ENCODE data around the gene LPP. TPM values are rescaled to one million over a fixed set of nuclear protein-coding genes. Genes with fewer than 3 reads are reported as not detected.

The LPP gene
- polyA plus RNA-seq, 1 experiment: 60.0 TPM

- Histone ChIP-seq H3K4me3 (ENCODE audit: low read depth, low read length) (no peak overlapping the region), H3K27me3 (ENCODE audit: control insufficient read depth, insufficient read depth, low read length) (no peaks in the 10 kb centered on the region), H3K36me3 (ENCODE audit: control insufficient read depth, insufficient read depth, low read length) (peaks cover 1% of the 10 kb centered on the region; the same call in 1 of the 2 replicates)
- CTCF ChIA-PET: interaction anchor here (1.3 kb wide), 1 partner anchor 11 kb away, joined by 3 read pairs; no protein-coding TSS in a partner anchor
- no peak for TF ChIP-seq CTCF (IDR thresholded peaks at IDR 0.05; ENCODE audit: insufficient read depth, low read depth, low read length)
- DNase-seq (ENCODE audit: low read depth): no peak
- POLR2A ChIA-PET: no interaction called here
Measured at GRCh38 chr3:188832961-188833721, 679.2 kb downstream of the LPP start.

DNA sequence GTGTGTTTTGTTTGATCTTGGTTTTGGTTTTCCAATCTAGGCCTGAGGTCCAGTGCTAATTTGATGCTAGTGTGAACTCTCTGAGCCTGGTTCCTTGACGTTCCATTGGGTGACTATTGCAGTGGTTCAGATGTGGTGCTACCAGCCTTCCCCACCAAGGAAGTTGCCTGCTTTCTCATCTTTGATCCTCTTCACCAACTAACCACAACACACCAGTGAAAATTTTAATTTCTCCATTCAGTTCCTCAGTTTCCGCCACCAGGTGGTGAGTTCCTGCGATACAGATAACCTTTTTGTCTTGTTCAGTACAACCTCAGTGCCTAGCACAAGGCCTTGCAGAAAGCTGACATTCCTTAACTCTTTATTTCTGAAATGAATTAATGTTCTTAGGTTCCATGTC, 680.4 kb downstream of the LPP start:
- ChIA-PET CTCF (interaction anchor here (1.3 kb wide), 1 partner anchor 121 kb away, joined by 3 read pairs; no protein-coding TSS in a partner anchor), POLR2A (no interaction called here)
- TF ChIP-seq CTCF (IDR thresholded peaks at IDR 0.05; ENCODE audit: insufficient read depth, low read depth, low read length): no peak
- no peaks in the 10 kb centered on the region for H3K27me3 ChIP-seq (ENCODE audit: control insufficient read depth, insufficient read depth, low read length)
- no peak for DNase-seq (ENCODE audit: low read depth)
- H3K36me3 ChIP-seq (ENCODE audit: control insufficient read depth, insufficient read depth, low read length): peaks cover 1% of the 10 kb centered on the region; the same call in 1 of the 2 replicates
- no peak overlapping the region for H3K4me3 ChIP-seq (ENCODE audit: low read depth, low read length)

DNA sequence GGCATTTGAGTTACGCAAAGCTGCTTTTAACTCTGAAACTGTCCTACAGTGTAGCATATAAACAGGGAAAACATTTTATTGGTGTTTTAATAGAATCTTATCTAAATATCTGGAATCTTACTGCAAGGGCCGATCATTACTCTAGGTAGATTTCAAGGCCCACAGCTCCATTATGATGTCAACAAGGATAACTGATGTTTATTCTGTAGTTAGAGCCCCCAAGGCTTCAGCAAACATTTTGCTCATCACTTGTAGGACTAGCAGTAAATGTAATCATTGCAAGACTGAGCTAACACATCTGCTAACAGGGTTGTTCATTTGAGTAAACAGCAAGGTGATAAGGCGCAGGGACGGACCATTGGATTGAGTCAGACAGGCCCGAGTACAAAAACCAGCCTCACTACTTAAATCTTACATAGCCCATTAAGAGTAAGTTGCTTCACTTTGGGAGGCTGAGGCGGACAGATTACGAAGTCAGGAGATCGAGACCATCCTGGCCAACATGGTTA, 685.3 kb downstream of the LPP start:
- ChIA-PET CTCF (no interaction called here), POLR2A (no interaction called here)
- peaks cover 1% of the 10 kb centered on the region; the same call in 1 of the 2 replicates for H3K36me3 ChIP-seq (ENCODE audit: control insufficient read depth, insufficient read depth, low read length)
- no peak for DNase-seq (ENCODE audit: low read depth)
- H3K4me3 ChIP-seq (ENCODE audit: low read depth, low read length): no peak overlapping the region
- TF ChIP-seq CTCF (IDR thresholded peaks at IDR 0.05; ENCODE audit: insufficient read depth, low read depth, low read length): no peak
- no peaks in the 10 kb centered on the region for H3K27me3 ChIP-seq (ENCODE audit: control insufficient read depth, insufficient read depth, low read length)

- CTCF ChIA-PET: no interaction called here
- Histone ChIP-seq H3K27me3 (ENCODE audit: control insufficient read depth, insufficient read depth, low read length) (no peaks in the 10 kb centered on the region), H3K4me3 (ENCODE audit: low read depth, low read length) (no peak overlapping the region), H3K36me3 (ENCODE audit: control insufficient read depth, insufficient read depth, low read length) (no peaks in the 10 kb centered on the region)
- DNase-seq (ENCODE audit: low read depth): no peak
- POLR2A ChIA-PET: no interaction called here
- no peak for TF ChIP-seq CTCF (IDR thresholded peaks at IDR 0.05; ENCODE audit: insufficient read depth, low read depth, low read length)
Measured at GRCh38 chr3:188840290-188840689, 686.3 kb downstream of the LPP start.

GRCh38 chr3:188841906-188842305, 687.9 kb downstream of the LPP start:
- POLR2A ChIA-PET: interaction anchor here (0.6 to 0.7 kb wide), 2 partner anchors 40 to 95 kb away, joined by 3 read pairs; no protein-coding TSS in a partner anchor
- CTCF ChIA-PET: no interaction called here
- TF ChIP-seq CTCF (IDR thresholded peaks at IDR 0.05; ENCODE audit: insufficient read depth, low read depth, low read length): no peak

More at GRCh38 chr3:188841906-188842305, 687.9 kb downstream of the LPP start:
- DNase-seq (ENCODE audit: low read depth): no peak
- Histone ChIP-seq H3K27me3 (ENCODE audit: control insufficient read depth, insufficient read depth, low read length) (no peaks in the 10 kb centered on the region), H3K36me3 (ENCODE audit: control insufficient read depth, insufficient read depth, low read length) (no peaks in the 10 kb centered on the region; the same call in 1 of the 2 replicates), H3K4me3 (ENCODE audit: low read depth, low read length) (no peak overlapping the region)
